Activated CD8-positive, alpha-beta T cell treated with anti-CD3 and anti-CD28 coated beads for 36 hours (primary cell): ENCODE measurements around the gene TRAPPC11. TPM values are rescaled to one million over a fixed set of nuclear protein-coding genes. Genes with fewer than 3 reads are reported as not detected.

Experiments
- ATAC-seq: fragments of 200-7000 bp; cut with Tn5 transposase; one replicate; pipeline ENCODE4 v1.10.0; 2021; ENCODE audit warnings: mild to moderate bottlenecking, moderate library complexity
- CTCF ChIA-PET: fragments of 350-600 bp; sonication (Branson Sonifier 250); formaldehyde crosslinking; loops from one replicate; lab custom pipeline; 2021; ENCODE audit warnings: antibody characterized with exemption; lab: Charles Lee
- POLR2A ChIA-PET: fragments of 350-600 bp; sonication (Branson Sonifier 250); formaldehyde crosslinking; loops from one replicate; lab custom pipeline; 2021; ENCODE audit warnings: antibody characterized with exemption; lab: Charles Lee
- DNase-seq: peaks from one replicate; pipeline ENCODE4 v3.0.0-alpha.2; 2020
- H3K27ac Mint-ChIP-seq: one replicate; pipeline ENCODE4 v1.8.0; 2021; ENCODE audit warnings: mild to moderate bottlenecking, mixed read lengths
- H3K27me3 Mint-ChIP-seq: one replicate; pipeline ENCODE4 v1.8.0; 2021; ENCODE audit warnings: mixed read lengths
- H3K36me3 Mint-ChIP-seq: one replicate; pipeline ENCODE4 v1.8.0; 2021; ENCODE audit warnings: low read depth, mixed read lengths
- H3K4me1 Mint-ChIP-seq: one replicate; pipeline ENCODE4 v1.8.0; 2021; ENCODE audit warnings: low read depth, mixed read lengths
- H3K4me3 Mint-ChIP-seq: one replicate; pipeline ENCODE4 v1.8.0; 2021; ENCODE audit warnings: mild to moderate bottlenecking, moderate library complexity, mixed read lengths
- H3K9me3 Mint-ChIP-seq: one replicate; pipeline ENCODE4 v1.8.0; 2021; ENCODE audit warnings: mixed read lengths
- CTCF ChIP-seq: fragments of 200-600 bp; IDR thresholded peaks from one replicate; pipeline ENCODE4 v1.8.0; 2022; ENCODE audit warnings: antibody characterized with exemption, mild to moderate bottlenecking
- intact Hi-C: fragments of 100-400 bp; cut with micrococcal nuclease; formaldehyde crosslinking; loops from one replicate; pipeline ENCODE4 v1.10.0; 2022
- total RNA-seq, 2 experiments: library from RNA; stranded (reverse); gene quantifications; one replicate each; pipeline ENCODE4 v1.2.3, GENCODE V29; 2021

TRAPPC11 gene
- total RNA-seq, 2 experiments from 2014 or later, result 28.5 to 32.2 TPM

DNA sequence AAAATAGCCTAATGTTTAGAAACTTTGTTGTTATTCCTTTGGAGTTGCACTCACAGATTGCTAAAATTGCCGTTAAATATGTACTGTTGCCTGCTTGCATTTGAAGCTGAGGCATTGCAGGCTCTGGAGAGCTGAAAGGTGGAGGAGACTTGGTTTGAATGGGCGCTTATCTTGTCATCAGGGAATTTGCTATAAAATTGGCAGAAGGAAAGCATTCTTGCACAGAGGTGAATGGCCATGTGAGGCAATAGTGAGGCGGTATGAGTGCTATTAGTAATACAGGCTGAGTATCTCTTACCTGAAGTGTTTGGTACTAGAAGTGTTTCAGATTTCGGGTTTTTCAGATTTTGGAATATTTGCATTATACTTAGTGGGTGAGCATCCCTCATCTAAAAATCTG, 41.3 kb downstream of the TRAPPC11 start:
- DNase-seq, result no peak
- H3K9me3 Mint-ChIP-seq, result no peaks in the 10 kb centered on the region
- no peak overlapping the region for H3K4me3 Mint-ChIP-seq
- H3K4me1 Mint-ChIP-seq, result no peaks in the 10 kb centered on the region
- no peaks in the 10 kb centered on the region for H3K27me3 Mint-ChIP-seq
- peaks cover 50% of the 10 kb centered on the region for H3K36me3 Mint-ChIP-seq
- ATAC-seq, result no peak
- no peak for TF ChIP-seq CTCF
- ChIA-PET CTCF (no interaction called here), POLR2A (no interaction called here)
- intact Hi-C loops, result no loop called here
- H3K27ac Mint-ChIP-seq, result no peak overlapping the region

- Mint-ChIP-seq H3K4me1 (no peaks in the 10 kb centered on the region), H3K4me3 (no peak overlapping the region), H3K27ac (no peak overlapping the region), H3K27me3 (no peaks in the 10 kb centered on the region), H3K36me3 (peaks cover 45% of the 10 kb centered on the region), H3K9me3 (no peaks in the 10 kb centered on the region)
- no peak for ATAC-seq
- POLR2A ChIA-PET, result no interaction called here
- intact Hi-C loops, result no loop called here
- TF ChIP-seq CTCF, result no peak
- CTCF ChIA-PET, result interaction anchor here (1.2 kb wide), 1 partner anchor 11 kb away, joined by 3 read pairs; no protein-coding TSS in a partner anchor
- no peak for DNase-seq
These were observed 43.4 kb downstream of the TRAPPC11 start for GRCh38 chr4:183702492-183702891.

DNA sequence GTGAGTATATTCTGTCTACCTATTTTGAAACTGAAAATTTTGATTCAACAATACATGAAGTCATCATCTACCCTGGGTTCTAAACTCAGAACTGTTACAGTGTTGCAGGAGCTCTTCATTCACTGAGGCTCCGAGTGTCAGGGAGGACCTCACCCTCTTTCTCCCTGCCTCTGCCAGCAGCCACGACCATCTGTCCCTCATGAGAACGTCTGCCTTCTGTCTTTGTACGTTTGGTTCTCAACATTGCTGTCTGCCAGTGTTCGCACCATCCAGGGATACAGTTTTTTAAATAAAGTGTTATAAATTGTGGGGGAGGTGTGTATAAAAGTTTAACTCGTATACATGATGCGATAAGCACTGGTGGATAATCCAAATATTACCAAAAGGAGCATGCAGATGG, 55.5 kb downstream of the TRAPPC11 start:
- POLR2A ChIA-PET, result no interaction called here
- DNase-seq, result no peak
- TF ChIP-seq CTCF, result no peak
- ATAC-seq, result no peak
- Mint-ChIP-seq H3K27ac (no peak overlapping the region), H3K4me1 (no peaks in the 10 kb centered on the region), H3K9me3 (no peaks in the 10 kb centered on the region), H3K36me3 (peaks cover 11% of the 10 kb centered on the region), H3K4me3 (no peak overlapping the region), H3K27me3 (no peaks in the 10 kb centered on the region)
- intact Hi-C loops, result no loop called here
- CTCF ChIA-PET, result no interaction called here

DNA sequence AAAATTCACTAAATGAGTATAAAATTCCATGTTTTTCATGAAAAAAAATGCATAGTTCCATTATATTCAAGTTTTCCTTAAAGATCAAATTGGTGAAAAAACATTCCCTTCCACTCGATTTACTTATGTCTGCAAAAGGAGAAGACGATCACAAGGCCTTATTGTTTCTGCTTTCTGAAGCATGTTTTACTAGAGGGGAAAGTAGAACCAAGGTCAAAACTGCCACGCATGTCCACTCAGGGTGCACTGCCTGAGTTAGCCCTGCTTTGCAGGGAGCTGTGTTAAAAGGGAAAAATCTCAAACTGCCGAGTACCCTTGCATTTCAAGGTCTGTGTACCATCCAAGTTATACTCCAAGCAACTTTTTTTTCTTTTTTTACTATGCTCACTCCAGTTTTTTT, 57.2 kb downstream of the TRAPPC11 start:
- DNase-seq, result no peak
- H3K27ac Mint-ChIP-seq, result no peak overlapping the region
- H3K27me3 Mint-ChIP-seq, result peaks cover 1% of the 10 kb centered on the region
- POLR2A ChIA-PET, result no interaction called here
- TF ChIP-seq CTCF, result no peak
- no peak for ATAC-seq
- H3K36me3 Mint-ChIP-seq, result peaks cover 7% of the 10 kb centered on the region
- peaks cover under 1% of the 10 kb centered on the region for H3K4me1 Mint-ChIP-seq
- intact Hi-C loops, result no loop called here
- H3K9me3 Mint-ChIP-seq, result no peaks in the 10 kb centered on the region
- CTCF ChIA-PET, result no interaction called here
- no peak overlapping the region for H3K4me3 Mint-ChIP-seq

DNA sequence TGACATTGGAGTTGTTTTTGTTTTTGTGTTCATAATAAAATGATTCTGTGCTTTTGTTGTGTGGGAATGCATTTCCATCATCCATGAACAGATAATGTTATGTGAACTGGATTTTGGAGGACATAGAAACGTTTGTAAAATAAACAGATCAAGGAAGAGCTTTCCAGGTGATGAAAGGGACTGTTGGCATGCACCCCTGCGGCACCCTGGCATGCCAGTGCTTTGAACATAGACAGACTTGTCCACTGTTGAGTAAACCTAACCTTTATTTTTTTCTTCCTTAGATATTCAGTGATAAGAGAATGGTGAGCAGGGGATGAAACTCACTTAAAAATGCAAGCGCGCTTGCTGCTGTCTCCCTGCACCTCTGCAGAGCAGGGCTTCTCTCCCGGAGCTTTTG, 59.8 kb downstream of the TRAPPC11 start:
- TF ChIP-seq CTCF, result no peak
- no peaks in the 10 kb centered on the region for H3K9me3 Mint-ChIP-seq
- CTCF ChIA-PET, result interaction anchor here (0.8 kb wide), 1 partner anchor 32 kb away, joined by 3 read pairs; no protein-coding TSS in a partner anchor
- DNase-seq (no peak), ATAC-seq (no peak)
- H3K4me1 Mint-ChIP-seq, result peaks cover 12% of the 10 kb centered on the region
- H3K36me3 Mint-ChIP-seq, result no peaks in the 10 kb centered on the region
- H3K27me3 Mint-ChIP-seq, result peaks cover 7% of the 10 kb centered on the region
- POLR2A ChIA-PET, result interaction anchor here (0.7 kb wide), 1 partner anchor 149 kb away, joined by 3 read pairs; no protein-coding TSS in a partner anchor
- intact Hi-C loops, result no loop called here
- no peak overlapping the region for H3K27ac Mint-ChIP-seq
- H3K4me3 Mint-ChIP-seq, result no peak overlapping the region
